ENCODE results near the gene SLC4A4.

The SLC4A4 gene

DNA sequence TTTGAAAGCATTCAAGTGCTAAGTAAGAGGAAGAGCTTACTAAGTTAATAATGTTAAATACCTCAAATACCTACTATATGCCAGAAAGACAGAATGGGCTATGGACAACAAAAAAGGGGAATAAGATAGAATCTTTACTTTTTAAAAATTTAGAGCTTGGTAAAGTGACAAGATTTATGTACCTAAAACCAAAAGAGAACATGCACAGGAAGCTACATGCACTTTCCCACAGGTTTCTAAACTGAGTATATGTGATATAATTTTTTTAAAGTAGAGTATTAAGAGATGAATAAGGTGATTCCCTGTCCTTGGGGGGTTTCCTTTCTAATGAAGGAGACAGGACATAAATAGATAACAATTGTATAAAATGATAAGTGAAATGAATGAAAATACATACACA, 30.7 kb downstream of the SLC4A4 start:
- Histone ChIP-seq H2BK12ac (ENCODE audit: low read length in 2 of 2) (no peak overlapping the region), H3K9ac (ENCODE audit: low read length) (no peak overlapping the region), H3K36me3 (ENCODE audit: control insufficient read depth in 1 of 2, insufficient read depth in 2 of 2, low read depth in 1 of 2, low read length in 2 of 2) (no peaks in the 10 kb centered on the region), H3K18ac (ENCODE audit: low read depth in 1 of 2, low read length in 2 of 2) (no peak overlapping the region), H2BK5ac (ENCODE audit: low read depth, low read length, poor library complexity, severe bottlenecking) (no peak overlapping the region), H3K4me2 (ENCODE audit: low read length, poor library complexity, severe bottlenecking) (no peak overlapping the region), H3K4ac (ENCODE audit: low read depth in 1 of 2, low read length in 2 of 2) (no peak overlapping the region), H3K23ac (ENCODE audit: low read length in 2 of 2) (no peak overlapping the region), H3K14ac (ENCODE audit: low read length in 2 of 2) (no peak overlapping the region), H2AK5ac (ENCODE audit: low read length, severe bottlenecking) (no peak overlapping the region), H3K27me3 (ENCODE audit: control insufficient read depth in 1 of 2, insufficient read depth in 1 of 2, low read length in 2 of 2) (no peaks in the 10 kb centered on the region), H4K8ac (ENCODE audit: low read length) (no peak overlapping the region), H3K9me3 (ENCODE audit: control insufficient read depth, low read length) (no peaks in the 10 kb centered on the region), H3K4me3 (ENCODE audit: insufficient read depth in 1 of 2, low read depth in 1 of 2, low read length in 2 of 2) (no peak overlapping the region), H4K91ac (ENCODE audit: low read length) (no peak overlapping the region), H3K79me1 (replicated peaks; ENCODE audit: low read length, poor library complexity, severe bottlenecking) (no peaks in the 10 kb centered on the region), H2AFZ (ENCODE audit: low read depth, low read length) (no peak overlapping the region), H3K4me1 (ENCODE audit: control insufficient read depth, insufficient read depth, low read depth, low read length) (no peaks in the 10 kb centered on the region), H3K27ac (ENCODE audit: low read length, poor library complexity, severe bottlenecking) (no peak overlapping the region), H2BK15ac (ENCODE audit: low read depth, poor library complexity, severe bottlenecking) (no peak overlapping the region), H2BK120ac (ENCODE audit: low read depth, low read length) (no peak overlapping the region)
- no peak for DNase-seq

DNA sequence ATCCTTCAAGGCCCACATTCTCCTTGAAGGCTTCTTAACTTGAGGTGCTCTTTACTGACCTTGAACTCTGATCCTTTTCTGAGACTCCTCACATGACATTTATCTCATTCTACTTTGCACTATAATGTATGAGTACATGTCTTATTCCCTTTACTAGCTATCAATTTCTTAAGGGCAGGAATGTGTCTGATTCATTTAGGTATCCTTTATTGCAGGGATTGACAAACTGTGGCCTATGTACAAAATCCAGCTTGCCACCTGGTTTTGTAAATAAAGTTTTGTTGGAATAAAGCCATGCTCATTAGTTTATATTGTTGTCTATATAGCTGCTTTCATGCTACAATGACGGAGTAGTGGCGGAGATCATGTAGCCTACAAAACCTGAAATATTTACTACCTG, 36.7 kb downstream of the SLC4A4 start:
- H2AK5ac ChIP-seq (ENCODE audit: low read length, severe bottlenecking), result no peak overlapping the region
- no peak overlapping the region for H2BK120ac ChIP-seq (ENCODE audit: low read depth, low read length)
- no peak overlapping the region for H3K4me2 ChIP-seq (ENCODE audit: low read length, poor library complexity, severe bottlenecking)
- 100% methylated on average over 2 of the region's 2 CpGs for WGBS
- H4K91ac ChIP-seq (ENCODE audit: low read length), result no peak overlapping the region
- H2BK12ac ChIP-seq (ENCODE audit: low read length in 2 of 2), result no peak overlapping the region
- no peaks in the 10 kb centered on the region for H3K27me3 ChIP-seq (ENCODE audit: control insufficient read depth in 1 of 2, insufficient read depth in 1 of 2, low read length in 2 of 2)
- H3K4ac ChIP-seq (ENCODE audit: low read depth in 1 of 2, low read length in 2 of 2), result no peak overlapping the region
- no peaks in the 10 kb centered on the region for H3K36me3 ChIP-seq (ENCODE audit: control insufficient read depth in 1 of 2, insufficient read depth in 2 of 2, low read depth in 1 of 2, low read length in 2 of 2)
- H3K18ac ChIP-seq (ENCODE audit: low read depth in 1 of 2, low read length in 2 of 2), result no peak overlapping the region
- H3K14ac ChIP-seq (ENCODE audit: low read length in 2 of 2), result no peak overlapping the region
- no peak for DNase-seq
- H3K9ac ChIP-seq (ENCODE audit: low read length), result no peak overlapping the region
- no peak overlapping the region for H3K23ac ChIP-seq (ENCODE audit: low read length in 2 of 2)
- H4K8ac ChIP-seq (ENCODE audit: low read length), result no peak overlapping the region
- H2BK5ac ChIP-seq (ENCODE audit: low read depth, low read length, poor library complexity, severe bottlenecking), result no peak overlapping the region
- H3K4me3 ChIP-seq (ENCODE audit: insufficient read depth in 1 of 2, low read depth in 1 of 2, low read length in 2 of 2), result no peak overlapping the region
- no peak overlapping the region for H3K27ac ChIP-seq (ENCODE audit: low read length, poor library complexity, severe bottlenecking)
- no peaks in the 10 kb centered on the region for H3K9me3 ChIP-seq (ENCODE audit: control insufficient read depth, low read length)
- H3K79me1 ChIP-seq (replicated peaks; ENCODE audit: low read length, poor library complexity, severe bottlenecking), result no peaks in the 10 kb centered on the region
- no peaks in the 10 kb centered on the region for H3K4me1 ChIP-seq (ENCODE audit: control insufficient read depth, insufficient read depth, low read depth, low read length)
- H2AFZ ChIP-seq (ENCODE audit: low read depth, low read length), result no peak overlapping the region
- no peak overlapping the region for H2BK15ac ChIP-seq (ENCODE audit: low read depth, poor library complexity, severe bottlenecking)

DNA sequence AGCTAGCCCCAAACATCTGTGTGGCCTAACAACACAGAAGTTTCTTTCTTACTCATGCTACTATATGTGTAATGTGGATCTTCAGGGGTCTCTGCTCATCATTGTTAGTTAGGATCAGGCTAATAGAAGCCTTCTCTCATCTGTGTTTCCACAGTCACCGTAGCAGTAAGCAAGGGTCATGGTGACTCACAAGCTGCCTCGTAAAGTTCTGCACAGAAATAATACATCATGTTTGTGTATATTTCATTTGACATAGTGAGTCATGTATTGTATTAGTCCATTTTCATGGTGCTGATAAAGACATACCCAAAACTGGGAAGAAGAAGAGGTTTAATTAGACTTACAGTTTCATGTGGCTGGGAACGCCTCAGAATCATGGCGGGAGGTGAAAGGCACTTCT, 38.7 kb downstream of the SLC4A4 start:
- no peak overlapping the region for H2AFZ ChIP-seq (ENCODE audit: low read depth, low read length)
- H3K36me3 ChIP-seq (ENCODE audit: control insufficient read depth in 1 of 2, insufficient read depth in 2 of 2, low read depth in 1 of 2, low read length in 2 of 2), result no peaks in the 10 kb centered on the region
- no peak overlapping the region for H2AK5ac ChIP-seq (ENCODE audit: low read length, severe bottlenecking)
- peaks cover 3% of the 10 kb centered on the region for H3K79me1 ChIP-seq (replicated peaks; ENCODE audit: low read length, poor library complexity, severe bottlenecking)
- 24% methylated on average over 3 of the region's 4 CpGs for WGBS
- H2BK120ac ChIP-seq (ENCODE audit: low read depth, low read length), result no peak overlapping the region
- no peak overlapping the region for H3K4me2 ChIP-seq (ENCODE audit: low read length, poor library complexity, severe bottlenecking)
- H3K4ac ChIP-seq (ENCODE audit: low read depth in 1 of 2, low read length in 2 of 2), result no peak overlapping the region
- no peak overlapping the region for H4K8ac ChIP-seq (ENCODE audit: low read length)
- no peak overlapping the region for H4K91ac ChIP-seq (ENCODE audit: low read length)
- no peaks in the 10 kb centered on the region for H3K9me3 ChIP-seq (ENCODE audit: control insufficient read depth, low read length)
- H2BK15ac ChIP-seq (ENCODE audit: low read depth, poor library complexity, severe bottlenecking), result no peak overlapping the region
- H2BK12ac ChIP-seq (ENCODE audit: low read length in 2 of 2), result no peak overlapping the region
- H2BK5ac ChIP-seq (ENCODE audit: low read depth, low read length, poor library complexity, severe bottlenecking), result no peak overlapping the region
- H3K18ac ChIP-seq (ENCODE audit: low read depth in 1 of 2, low read length in 2 of 2), result no peak overlapping the region
- no peak overlapping the region for H3K23ac ChIP-seq (ENCODE audit: low read length in 2 of 2)
- H3K4me3 ChIP-seq (ENCODE audit: insufficient read depth in 1 of 2, low read depth in 1 of 2, low read length in 2 of 2), result no peak overlapping the region
- no peaks in the 10 kb centered on the region for H3K27me3 ChIP-seq (ENCODE audit: control insufficient read depth in 1 of 2, insufficient read depth in 1 of 2, low read length in 2 of 2)
- H3K4me1 ChIP-seq (ENCODE audit: control insufficient read depth, insufficient read depth, low read depth, low read length), result no peaks in the 10 kb centered on the region
- H3K27ac ChIP-seq (ENCODE audit: low read length, poor library complexity, severe bottlenecking), result no peak overlapping the region
- no peak overlapping the region for H3K14ac ChIP-seq (ENCODE audit: low read length in 2 of 2)
- no peak overlapping the region for H3K9ac ChIP-seq (ENCODE audit: low read length)
- peak; percentile 93 for DNase-seq

DNA sequence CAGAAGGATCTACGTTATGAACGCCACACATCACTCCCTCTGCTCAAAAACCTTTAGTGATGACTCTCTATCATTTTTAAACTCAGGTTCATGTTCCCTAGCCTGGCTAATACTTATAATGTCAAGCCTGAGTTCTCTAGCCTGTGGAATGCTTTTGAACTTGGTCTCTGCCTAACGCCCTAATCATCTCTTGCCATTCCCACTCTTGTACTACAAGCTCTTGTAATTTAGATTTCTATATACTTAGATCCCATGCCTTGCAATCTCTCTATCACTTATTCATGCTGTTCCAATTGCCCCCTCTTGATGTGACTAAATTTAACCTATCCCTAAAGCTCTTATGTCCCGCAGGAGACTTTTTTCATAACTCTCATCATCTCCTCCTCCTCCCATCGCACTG, 40.3 kb downstream of the SLC4A4 start:
- no peak overlapping the region for H3K9ac ChIP-seq (ENCODE audit: low read length)
- H3K27ac ChIP-seq (ENCODE audit: low read length, poor library complexity, severe bottlenecking), result no peak overlapping the region
- H3K4me1 ChIP-seq (ENCODE audit: control insufficient read depth, insufficient read depth, low read depth, low read length), result peaks cover 2% of the 10 kb centered on the region
- H4K8ac ChIP-seq (ENCODE audit: low read length), result no peak overlapping the region
- no peak overlapping the region for H2BK5ac ChIP-seq (ENCODE audit: low read depth, low read length, poor library complexity, severe bottlenecking)
- H3K4ac ChIP-seq (ENCODE audit: low read depth in 1 of 2, low read length in 2 of 2), result no peak overlapping the region
- H3K36me3 ChIP-seq (ENCODE audit: control insufficient read depth in 1 of 2, insufficient read depth in 2 of 2, low read depth in 1 of 2, low read length in 2 of 2), result no peaks in the 10 kb centered on the region
- H2BK120ac ChIP-seq (ENCODE audit: low read depth, low read length), result no peak overlapping the region
- no peak overlapping the region for H2AFZ ChIP-seq (ENCODE audit: low read depth, low read length)
- H3K27me3 ChIP-seq (ENCODE audit: control insufficient read depth in 1 of 2, insufficient read depth in 1 of 2, low read length in 2 of 2), result no peaks in the 10 kb centered on the region
- no peak overlapping the region for H2BK12ac ChIP-seq (ENCODE audit: low read length in 2 of 2)
- no peak for DNase-seq
- H4K91ac ChIP-seq (ENCODE audit: low read length), result no peak overlapping the region
- H3K14ac ChIP-seq (ENCODE audit: low read length in 2 of 2), result no peak overlapping the region
- no peak overlapping the region for H2BK15ac ChIP-seq (ENCODE audit: low read depth, poor library complexity, severe bottlenecking)
- no peak overlapping the region for H3K4me2 ChIP-seq (ENCODE audit: low read length, poor library complexity, severe bottlenecking)
- H3K4me3 ChIP-seq (ENCODE audit: insufficient read depth in 1 of 2, low read depth in 1 of 2, low read length in 2 of 2), result no peak overlapping the region
- H3K79me1 ChIP-seq (replicated peaks; ENCODE audit: low read length, poor library complexity, severe bottlenecking), result peaks cover 3% of the 10 kb centered on the region
- no peaks in the 10 kb centered on the region for H3K9me3 ChIP-seq (ENCODE audit: control insufficient read depth, low read length)
- no peak overlapping the region for H3K23ac ChIP-seq (ENCODE audit: low read length in 2 of 2)
- H2AK5ac ChIP-seq (ENCODE audit: low read length, severe bottlenecking), result no peak overlapping the region
- 94% methylated on average over 5 of the region's 5 CpGs for WGBS
- H3K18ac ChIP-seq (ENCODE audit: low read depth in 1 of 2, low read length in 2 of 2), result no peak overlapping the region

Data from mesenchymal stem cell (in vitro differentiated cells and primary cell).